Stimulated activated CD4-positive, alpha-beta T cell treated with anti-CD3 and anti-CD28 coated beads, TNF-alpha, amount 100 ng/mL, for 48 hours (primary cell): ENCODE data around the gene AHSA1.

Source experiments
- DNase-seq, 3 donors: peaks; one replicate each; pipeline ENCODE4 v3.0.0-alpha.2; 2020; ENCODE audit warnings: low read depth in 3 of 3

AHSA1 gene

DNA sequence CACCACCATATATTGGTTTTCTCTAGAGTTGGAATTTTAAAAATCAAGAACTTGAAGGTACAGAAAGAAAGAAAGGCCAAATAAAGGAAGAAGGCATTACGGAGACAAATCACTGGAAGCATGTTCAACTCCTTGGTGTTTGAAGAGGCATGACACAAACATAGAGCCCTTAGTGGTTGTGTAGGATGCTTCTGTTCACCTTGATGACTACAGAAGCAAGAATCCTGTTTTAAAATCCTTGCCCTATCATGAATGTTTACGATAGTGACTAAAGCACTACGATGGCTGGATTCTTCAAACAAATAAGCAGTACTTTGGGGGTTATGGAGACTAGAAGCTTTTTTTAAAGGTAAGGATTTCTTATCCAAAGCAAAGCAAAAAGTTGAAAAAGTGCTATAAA is 51.0 kb downstream of the AHSA1 start:
- no peak for DNase-seq

DNA sequence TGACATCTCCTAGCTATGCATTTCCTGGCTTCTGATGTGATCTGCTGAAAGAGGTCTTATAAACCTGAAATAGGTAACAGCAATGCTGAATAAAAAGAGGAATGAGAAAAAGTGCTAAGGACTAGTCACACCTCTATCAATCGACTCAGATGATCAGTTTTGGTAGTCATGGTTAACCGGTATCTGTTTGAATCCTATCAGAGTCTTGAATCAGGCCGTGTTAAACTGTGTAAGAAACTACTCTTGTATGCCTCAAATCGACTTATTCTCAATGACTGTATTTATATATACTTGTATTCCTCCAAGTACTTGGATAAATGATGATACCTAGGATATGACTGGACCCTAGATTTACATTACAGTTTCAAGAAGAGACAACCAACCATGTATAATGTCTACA is 51.5 kb downstream of the AHSA1 start:
- no peak for DNase-seq

- DNase-seq, result no peak
Observed at GRCh38 chr14:77511486-77512162, 53.7 kb downstream of the AHSA1 start.

- DNase-seq, result no peak
Observed at GRCh38 chr14:77516126-77516525, 58.2 kb downstream of the AHSA1 start.
